Activated CD8-positive, alpha-beta memory T cell treated with anti-CD3 and anti-CD28 coated beads, Interleukin-2, amount 50 U/mL, for 4 hours (primary cell): ENCODE data around the gene TRIM62.
A peak's percentile ranks its signal among the peaks of the same experiment; 100 is the strongest.
"Not testable (repeated sequence)": the region's sequence is repeated elsewhere in the genome, so short reads cannot be mapped to it uniquely, and the experiment has no call there.

ENCODE experiments used
- DNase-seq: peaks from one replicate; pipeline ENCODE4 v3.0.0-alpha.2; 2020

TRIM62 gene

DNA sequence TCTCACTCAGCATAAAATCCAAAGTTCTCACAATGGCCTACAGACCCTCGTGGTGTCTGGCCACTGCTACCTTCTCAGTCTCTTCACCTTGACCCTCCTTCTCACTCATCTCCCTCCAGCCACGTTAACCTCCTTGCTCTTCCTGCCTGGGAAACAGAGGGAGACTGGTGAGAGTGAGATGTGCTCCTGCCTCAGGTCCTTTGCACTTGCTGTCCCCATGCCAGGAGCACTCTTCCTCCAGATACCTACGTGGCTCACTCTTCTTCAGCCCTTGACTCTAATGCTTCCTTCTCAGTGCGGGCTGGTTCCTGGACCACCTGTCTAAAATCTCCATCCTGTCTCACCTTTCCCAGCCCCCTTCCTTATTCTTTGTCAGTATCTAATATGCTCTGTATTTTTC lies 24.7 kb downstream of the TRIM62 start:
- no peak for DNase-seq

DNA sequence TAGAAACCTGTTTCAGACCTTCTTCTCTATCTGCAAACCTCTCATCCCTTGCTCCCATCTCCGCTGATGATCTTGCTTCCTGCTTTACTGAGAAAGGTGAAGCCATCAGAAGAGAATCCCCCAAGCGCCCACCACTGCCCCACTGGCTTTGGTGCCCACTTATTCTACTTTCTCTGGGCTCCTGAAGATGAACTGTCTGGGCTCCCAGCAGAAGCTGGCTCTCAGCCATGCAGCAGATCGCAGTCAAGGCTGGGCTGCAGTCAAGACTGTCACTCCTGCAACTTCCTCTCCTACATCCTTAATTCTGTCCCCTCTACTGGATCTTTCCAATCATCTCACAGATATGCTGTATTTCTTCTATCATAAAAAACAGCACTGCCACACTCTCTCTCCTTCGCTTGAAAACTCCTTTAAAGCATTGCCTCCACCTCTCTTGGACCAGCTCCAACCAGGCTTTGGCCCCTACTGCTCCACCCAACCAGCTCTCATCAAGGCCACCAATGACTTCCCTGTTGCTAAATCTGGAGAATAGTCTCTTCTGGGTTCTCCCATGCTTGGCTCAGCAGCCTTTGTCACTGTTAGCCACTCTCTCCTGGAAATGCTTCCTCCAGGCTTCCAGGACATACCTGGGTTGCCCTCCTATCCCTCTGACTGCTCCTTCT lies 25.8 kb downstream of the TRIM62 start:
- DNase-seq: no peak

DNA sequence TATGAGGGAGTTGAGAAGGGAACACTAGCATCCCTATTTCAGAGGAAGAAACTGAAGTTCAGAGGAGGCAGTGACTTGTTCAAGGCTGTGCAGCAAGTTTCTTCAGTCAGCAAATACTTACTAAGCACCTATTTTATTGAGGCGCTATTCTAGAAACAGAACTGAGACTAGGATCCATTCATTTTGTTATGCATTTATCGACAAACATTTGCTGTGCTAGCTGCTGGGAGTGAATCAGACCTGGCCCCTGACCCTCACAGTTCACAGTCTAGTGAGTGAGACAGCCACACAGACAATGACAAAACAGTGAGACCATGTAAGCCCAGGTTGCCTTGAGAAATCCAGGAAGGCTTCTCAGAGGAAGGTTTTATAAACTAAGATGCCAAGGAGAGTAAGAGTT lies 28.2 kb downstream of the TRIM62 start:
- no peak for DNase-seq

DNA sequence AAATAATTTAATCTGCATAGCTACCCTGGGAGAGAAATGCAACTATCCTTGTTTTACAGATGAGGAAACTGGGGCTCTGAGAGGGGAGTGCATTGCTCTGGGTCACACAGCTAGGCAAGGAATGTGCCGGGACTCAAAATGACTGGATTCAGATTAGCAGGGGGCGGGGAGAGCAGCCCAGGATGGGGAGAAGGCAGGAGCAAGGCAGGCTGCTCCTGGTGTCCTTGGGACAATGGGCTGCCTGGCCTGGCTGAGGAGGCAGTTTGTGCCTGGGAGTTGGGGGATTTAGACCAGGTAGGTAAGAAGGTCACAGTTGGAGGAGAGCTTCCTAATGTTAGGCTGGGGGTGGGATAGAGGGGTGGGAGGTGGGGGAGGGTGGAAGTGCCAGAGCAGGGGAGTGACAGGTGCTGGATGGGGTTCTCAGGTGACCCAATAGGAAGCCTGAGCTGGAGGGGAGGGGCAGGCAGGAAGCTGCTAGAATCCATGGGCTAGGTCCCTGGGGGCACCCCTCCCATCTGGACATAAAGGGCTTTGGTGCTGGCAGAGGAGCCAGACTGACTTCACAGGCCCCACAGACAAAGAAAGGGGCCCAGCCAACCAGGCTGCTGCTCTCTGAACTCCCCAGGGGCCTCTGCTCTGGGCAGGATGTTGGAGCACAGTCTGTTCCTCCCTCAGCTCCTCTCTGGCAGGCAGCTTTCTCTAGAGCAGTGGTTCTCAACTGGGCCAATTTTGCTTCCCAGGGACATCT lies 29.0 kb downstream of the TRIM62 start:
- DNase-seq: no peak

DNA sequence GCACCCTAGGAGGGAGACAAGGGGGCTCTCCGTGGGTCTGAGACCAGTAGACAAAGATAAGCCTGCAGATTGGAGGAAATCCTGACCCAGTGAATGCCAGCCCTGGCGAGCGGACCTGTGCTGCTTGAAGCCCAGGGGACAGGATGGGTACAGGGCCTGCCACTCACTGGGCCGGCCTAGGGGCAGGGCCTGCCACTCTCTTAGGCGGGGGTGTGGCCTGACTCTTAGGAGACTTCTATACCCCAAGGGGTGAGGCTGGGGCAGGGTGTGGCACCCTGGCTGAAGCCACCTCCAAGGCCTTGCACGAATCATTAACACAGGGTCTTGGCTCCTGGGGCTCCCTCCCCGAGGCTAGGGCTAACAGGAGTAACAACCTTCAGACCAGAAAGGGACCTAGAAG lies 30.7 kb downstream of the TRIM62 start:
- no peak for DNase-seq

DNA sequence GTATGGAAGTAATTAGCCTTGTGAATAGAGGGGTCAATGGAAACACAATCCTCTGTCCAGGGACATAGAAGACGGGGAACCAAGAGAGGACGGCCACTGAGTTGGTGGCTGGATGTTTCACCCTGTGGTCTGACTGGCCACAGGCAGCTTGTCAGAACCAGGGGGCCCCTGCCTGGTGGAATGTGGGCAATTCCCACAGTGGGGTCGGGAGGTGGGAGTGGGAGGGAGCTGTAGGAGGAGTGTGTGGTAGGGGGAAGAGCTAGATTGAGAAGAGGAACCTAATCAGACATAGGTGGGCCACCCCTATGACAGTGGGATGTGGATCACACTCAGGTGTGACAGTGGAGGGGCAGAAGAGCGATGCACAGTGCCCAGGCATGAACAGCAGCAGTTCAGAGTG lies 31.3 kb downstream of the TRIM62 start:
- no peak for DNase-seq

DNA sequence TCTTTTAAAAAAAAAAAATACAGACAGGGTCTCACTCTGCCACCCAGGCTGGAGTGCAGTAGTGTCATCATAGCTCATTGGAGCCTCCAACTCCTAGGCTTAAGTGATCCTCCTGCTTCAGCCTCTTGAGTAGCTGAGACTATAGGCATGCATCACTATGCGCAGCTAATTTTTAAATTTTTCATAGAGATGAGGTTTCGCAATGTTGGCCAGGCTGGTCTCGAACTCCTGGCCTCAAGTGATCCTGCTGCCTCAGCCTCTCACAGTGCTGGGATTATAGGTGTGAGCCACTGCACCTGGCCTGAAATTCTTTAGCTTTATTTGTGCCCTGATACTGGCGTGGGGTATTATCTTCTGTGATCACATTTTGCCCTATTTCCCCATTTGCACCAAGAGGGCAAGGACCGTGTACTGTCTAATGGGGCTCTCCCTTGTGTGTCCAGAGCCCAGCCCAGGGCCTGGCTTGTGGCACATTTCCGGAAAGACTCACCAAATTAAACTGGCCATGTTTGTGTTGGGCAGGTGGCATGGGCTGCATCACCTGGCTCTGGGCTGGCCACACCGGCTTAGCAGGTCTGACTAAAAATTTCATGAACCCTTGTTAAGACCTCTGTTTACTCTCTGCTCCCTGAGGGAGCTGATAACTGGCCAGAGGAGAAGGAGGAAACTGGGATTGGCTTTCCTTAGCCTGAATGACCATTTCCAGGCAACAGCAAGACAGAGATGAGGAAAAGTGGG lies 32.2 kb downstream of the TRIM62 start:
- no peak for DNase-seq

DNA sequence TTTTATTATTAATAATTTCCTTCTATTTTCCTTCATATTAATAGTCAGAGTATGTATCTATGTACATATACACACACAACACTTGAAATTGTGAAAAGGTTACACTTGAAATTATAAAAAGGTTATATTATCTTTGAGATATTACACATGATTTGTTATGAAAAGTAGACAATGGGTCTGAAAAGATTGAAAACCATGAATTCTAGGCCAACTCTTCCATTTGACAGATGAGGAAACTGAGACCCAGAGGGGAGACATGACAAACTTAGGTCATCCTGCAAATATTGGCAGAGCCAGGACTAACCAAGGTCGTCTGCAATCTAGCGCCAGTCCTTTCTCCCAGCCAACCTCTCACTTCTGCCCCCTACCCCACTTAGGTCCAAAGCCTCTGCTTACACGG lies 33.2 kb downstream of the TRIM62 start:
- DNase-seq: no peak

DNA sequence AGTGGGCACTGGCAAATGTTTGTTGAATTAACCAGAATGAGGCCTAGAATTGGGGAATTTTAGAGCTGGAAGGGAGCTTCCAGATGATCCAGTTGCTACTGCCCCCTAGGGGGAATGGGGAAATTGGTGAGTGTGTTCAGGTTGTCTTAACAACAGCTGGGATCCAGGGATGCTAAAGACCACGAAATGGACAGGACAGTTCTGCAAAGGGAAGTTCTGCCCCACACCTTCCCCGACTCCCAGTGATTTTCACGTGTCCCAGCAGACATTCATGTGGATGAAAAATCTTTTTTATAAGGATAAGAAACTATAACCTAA lies 33.9 kb downstream of the TRIM62 start:
- no peak for DNase-seq

DNA sequence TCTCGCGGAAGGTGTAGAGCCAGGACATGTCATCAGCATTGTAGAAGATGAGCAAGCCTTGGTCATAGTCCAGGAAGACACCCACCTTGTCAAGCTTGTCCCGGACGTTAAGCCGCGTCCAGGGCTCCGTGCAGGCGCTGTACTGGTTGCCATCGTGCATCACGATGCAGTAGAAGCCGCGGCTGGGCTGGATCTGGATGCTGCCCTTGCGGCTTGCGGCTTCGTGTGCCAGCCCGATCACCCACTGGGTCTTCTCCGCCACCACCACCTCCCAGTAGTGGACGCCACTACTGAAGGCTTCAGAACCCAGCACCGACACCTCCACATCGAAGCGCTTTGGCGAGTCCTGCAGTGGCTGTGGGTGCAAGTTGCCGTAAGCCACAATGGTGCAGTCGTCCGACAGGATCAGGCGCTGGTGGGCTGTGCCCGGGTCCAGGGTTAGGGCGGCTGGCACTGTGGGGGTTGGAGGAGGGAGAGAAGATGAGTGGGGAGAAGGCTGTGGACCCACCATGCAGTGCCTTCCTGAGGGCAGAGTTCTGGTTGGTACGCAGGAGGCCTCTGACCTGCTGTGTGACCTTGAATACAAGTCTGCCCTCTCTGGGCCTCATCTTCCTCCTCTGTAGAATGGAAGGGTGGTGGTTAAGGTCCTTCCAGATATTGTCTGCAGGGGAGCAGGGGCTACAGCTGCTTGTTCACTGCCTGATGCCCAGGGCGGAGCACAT lies 34.4 kb downstream of the TRIM62 start:
- DNase-seq: no peak

DNA sequence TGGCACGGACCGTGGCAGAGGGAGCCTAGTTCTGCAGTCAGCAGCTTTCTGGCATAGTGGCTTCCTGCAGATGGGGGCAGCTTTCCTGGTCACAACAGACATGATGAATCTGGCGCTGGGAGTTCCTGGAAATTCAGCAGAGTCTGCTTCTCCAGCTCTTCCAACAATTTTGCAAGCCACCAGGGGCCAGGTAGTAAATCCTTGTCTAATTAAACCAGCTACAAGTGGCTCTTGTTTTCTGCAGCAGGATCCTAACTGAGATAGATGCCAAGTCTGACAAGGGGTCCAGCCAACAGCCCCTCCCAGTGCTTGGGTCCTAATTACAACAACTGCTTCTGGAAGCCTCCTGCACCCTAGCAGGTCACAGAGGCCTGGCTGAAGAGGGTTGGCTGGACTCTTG lies 35.8 kb downstream of the TRIM62 start:
- DNase-seq: no peak

DNA sequence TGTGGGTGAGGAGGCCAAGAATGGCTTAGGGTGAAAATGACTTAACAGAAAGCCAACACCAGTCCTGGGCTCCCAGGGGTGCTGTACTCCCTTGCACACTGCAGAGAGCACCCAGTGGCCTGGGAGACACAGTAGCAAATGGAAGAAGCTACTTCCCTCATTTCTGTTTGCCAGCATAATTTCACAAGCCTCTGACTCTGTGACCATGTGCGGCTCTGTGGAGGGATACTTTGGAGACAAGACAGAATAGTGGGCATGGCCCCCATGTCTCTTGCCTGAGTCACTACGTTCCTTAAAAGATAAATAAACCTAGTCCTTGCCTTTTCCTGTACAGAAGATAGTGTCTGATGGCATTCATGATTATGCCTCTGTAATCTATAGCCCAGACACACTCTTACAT lies 38.1 kb downstream of the TRIM62 start:
- DNase-seq: no peak

DNA sequence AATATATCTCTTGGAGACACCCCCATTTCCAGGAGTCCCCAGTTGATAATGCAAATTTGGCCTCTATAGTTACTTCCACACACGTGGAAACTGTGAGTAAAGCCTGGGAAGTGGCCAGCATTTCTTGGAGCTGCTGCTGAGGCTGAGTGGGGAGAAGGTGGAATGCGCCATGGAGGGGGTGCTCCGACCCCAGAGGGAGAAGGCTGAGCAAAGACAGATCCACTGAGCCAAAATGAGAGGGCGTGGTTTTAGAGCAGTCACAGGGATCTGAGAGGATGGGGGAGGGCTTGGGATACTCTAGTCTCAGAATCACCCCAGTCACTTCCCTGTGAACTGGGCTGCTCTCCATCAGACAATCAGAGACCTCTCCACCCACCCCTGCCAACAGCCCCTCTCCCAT lies 38.7 kb downstream of the TRIM62 start:
- no peak for DNase-seq

DNA sequence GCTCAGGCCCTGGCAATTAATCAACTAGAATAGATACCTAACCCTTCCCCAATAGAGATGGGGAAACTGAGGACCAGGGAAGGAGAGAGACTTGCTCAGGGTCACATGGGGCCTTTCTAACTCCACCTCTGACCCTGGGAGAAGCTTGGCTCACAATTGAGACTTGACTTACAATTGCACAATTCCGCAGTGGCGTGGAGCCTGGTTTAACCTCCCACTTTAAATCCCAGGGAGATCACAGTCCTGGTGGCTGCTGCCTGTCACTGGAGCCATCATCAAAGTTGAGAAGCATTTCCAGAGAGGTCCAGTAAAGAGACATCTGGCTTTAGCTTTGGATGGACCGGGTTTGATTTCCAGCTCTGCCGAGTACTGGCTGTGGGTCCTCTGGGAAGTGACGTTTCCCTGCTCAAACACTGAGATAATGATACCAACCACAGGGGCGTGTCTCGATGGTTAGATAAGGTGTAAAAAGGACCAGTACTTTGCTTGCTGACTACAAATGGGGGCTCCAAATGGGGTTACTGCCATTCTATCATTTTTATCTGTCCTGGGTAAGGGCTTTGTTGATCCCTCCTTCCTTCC lies 39.3 kb downstream of the TRIM62 start:
- no peak for DNase-seq

DNA sequence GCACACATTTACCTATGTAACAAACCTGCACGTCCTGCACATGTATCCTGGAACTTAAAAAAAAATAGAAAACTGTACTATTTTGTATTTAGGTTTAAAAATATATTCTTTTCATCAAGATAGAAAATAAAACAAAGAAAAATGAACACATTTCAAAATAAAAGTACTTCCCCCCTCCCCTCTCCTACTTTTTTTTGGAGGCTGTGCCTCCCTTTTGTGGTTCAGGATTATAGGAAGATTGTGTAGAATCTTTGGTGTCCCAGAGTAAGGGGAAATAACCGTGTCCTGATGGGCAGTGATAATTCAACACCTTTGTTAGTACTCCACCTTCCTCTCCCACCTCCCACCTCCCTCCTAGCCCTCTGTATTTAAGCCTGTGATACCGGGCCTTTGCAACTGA lies 40.1 kb downstream of the TRIM62 start:
- no peak for DNase-seq

DNA sequence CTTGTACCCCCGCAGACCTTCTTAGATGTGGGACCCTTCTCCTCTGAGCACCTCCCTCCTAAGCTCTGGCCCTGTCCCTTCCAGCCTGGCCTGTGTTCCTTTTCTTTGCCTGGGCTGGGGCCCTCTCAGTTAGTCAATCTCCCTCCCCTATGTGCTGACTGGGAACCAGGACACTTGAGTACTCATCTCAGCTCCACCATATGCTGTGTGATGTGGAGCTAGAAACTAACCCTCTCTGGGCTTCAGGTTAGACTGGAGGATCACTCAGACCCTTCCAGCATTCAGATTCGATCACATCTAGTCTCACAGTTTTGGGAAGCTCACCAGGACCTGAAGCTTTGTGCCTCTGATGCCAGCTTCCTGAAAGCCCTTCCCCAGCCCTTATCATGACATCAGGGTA lies 40.6 kb downstream of the TRIM62 start:
- DNase-seq: no peak

DNA sequence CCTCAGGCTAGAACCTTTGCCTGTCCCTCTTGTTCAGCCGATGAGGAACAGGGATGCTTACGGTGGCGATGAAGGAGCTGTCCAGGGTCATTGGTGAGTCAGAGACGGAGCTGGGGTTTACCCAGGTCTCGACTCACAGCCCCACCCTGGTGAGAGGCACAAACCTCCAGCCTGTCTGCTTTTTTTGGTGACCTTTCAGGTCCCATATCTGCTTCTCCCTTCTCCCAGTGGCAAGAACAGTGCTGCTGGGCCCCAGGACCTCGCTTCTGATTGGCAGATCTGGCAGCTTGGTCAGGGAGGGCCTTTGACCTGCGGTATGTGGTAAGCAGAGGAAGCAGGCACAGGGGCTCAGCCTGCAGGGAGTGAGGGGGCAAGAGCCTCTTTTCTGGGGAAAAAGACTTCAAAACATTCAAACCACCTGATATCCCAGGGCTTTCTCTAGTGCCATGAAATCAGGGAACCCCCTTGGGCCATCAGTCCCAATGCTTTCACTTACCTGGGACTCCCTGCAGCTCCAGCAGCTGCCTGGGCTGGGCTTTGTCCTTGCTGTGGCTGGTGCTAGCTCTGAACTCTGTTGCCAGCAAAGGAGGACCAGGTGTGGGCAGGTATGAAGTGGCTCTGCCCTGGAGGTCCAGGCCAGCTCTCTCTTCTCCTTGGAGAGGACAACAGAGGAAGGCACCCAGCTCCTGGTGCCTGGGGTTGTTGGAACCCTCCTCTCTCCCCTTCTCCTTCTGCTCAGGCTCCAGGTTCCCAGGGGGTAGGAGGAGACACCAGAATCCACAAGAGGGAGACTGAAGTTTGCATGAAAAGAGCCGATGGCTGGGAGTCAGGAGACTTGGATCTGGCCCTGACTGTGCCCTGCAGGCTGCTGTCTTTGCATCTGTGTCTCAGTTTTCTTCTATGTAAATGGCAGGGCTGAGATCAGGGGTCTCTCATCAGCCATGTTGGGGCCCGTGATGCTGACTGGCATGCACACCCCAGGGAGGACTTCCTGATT lies 41.4 kb downstream of the TRIM62 start:
- DNase-seq: no peak

DNA sequence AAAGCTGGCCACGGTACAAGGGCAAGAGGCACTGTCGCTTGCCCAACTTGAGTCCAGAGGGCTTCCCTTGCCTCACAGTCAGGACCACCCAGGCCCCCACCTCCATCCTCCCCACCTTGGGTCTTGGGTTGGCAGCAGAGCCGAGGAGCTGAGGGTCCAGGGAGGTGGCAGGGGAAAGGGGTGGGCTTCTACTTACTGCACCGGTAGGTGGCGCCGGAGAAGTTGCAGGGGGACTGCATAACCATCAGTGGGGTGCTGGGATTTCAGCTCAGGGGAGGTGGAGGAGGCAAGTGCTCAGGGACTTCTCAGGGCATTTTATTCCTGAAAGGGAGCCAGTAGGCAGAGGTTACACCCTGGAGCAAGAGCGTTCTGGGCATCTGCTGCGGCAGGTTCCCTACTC lies 44.0 kb downstream of the TRIM62 start:
- peak; percentile 45 for DNase-seq

DNA sequence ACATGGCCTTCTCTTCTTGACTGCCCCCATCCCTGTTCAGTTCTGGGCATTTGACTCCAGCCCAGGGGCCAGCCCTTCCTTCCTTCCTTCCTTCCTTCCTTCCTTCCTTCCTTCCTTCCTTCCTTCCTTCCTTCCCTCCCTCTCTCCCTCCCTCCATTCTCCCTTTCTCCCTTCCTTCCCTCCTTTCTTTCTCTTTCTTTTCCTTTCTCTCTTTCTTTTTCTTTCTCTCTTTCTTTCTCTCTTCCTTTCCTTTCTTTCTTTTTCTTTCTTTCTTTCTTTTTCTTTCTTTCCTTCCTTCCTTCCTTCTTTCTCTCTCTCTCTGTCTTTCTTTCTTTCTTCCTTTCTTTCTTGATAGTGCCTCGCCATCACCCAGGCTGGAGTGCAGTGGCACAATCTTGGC lies 45.8 kb downstream of the TRIM62 start:
- not testable (repeated sequence) for DNase-seq

DNA sequence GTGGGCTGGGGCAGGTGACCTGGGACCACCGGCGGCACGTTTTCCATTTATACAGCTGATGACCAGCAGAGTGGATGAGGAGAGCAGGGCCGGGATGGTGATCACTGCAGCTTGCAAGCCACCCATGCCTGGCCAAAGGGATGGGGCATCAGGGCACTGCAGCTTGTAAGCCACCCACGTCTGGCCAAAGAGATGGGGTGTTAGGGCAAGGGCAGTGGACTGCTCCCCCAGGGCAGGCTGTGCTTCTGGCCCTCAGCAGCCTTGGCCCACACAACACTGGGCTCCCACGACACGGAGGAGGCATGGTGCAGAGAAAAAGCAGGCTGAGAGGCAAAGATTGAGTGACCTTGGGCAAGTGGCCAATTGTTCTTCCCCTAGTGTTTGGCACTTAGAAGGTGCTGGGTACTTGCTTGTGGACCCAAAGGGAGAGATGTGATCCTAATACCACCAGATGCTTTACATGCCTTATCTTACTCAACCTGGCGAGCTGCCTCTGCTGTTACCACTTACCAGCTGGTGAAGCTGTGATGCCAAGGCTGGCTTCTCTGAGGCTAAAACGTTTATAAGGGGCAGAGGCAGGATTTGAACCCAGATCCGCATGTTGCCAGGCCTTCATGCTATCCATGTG lies 48.3 kb downstream of the TRIM62 start:
- no peak for DNase-seq

DNA sequence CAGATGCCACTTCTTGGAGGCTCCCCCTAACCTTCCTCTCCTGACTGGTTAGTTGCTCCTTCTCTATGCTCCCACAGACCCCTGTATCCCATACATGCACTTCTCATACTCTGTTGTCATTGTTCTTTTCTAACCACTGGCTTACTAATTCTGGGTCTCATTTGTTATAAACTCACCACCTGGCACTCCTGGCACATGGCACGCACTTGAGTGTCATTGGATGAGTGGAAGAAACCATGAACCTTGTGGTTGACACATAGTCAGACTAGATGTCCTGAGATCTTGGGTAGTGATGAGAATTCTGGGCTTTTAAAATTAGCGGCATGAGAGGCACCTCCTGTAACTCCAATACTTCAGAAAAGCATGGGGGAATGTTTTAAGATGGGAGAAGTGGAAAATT lies 49.3 kb downstream of the TRIM62 start:
- DNase-seq: no peak

DNA sequence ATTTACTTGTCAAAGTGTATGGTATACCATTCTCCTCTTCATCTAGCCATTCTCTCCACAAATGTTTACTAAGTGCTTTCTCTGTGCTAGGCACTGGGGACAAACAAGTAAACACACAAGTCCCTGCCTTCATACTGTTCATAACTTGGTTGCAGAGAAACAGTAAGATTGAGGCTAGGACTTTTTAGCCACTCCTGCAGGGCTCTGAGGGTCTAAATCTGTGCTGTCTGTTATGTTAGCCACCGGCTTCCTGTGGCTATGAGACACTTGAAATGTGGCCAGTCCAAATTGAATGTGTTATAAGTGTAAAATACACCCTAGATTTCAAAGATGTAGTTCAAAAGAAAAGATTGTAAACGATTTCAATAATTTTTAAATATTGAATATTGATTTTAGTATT lies 50.7 kb downstream of the TRIM62 start:
- no peak for DNase-seq
